ENCODE data around the gene LGALS3. TPM values are rescaled to one million over a fixed set of nuclear protein-coding genes. Genes with fewer than 3 reads are reported as not detected.

LGALS3 gene
- total and polyA plus RNA-seq, 3 donors from 2014 or later = 169 to 274 (median 224) TPM

DNA sequence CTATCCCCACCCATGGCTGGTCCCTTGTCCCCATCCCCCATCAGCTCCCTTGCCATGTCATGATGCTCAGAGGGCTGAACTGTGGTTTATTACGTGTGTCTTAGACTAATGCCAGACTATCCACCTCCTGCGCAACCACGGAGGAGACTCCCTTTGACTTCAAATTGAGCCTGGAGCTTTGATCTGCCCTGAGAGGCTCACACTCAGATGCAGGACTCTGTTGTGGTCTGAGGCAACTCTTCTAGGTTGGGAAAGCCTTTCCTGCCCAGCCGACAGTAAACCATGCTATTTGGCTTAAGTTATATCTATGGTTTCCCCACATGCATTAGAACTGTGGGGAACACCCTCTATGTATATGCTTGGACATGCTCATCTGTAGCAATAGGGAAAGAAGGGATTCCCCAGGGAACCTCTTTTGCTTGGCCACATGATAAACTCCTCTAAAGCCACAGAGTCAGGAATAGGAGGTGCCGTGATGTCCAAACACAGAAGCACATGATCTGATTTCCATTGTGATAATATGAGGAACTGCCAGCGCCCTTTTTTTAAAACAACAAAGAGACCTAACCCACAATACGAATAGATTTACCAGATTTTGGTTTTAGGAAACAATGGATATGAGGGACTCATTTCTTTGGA is 11.1 kb upstream of the LGALS3 start:
- Histone ChIP-seq H3K27me3 (no peaks in the 10 kb centered on the region), H3K27ac (peak overlapping the region; percentile 91 to 92), H3K36me3 (ENCODE audit: low read depth, missing control alignments) (no peaks in the 10 kb centered on the region), H3K4me3 (no peak overlapping the region), H3K4me1 (peaks cover 66% of the 10 kb centered on the region), H3K9me3 (no peaks in the 10 kb centered on the region)
- intact Hi-C loops (cut with DNase I; ENCODE audit: low total_unique reads) = no loop called here
- WGBS, 2 donors = 72 to 73% methylated on average over 6 to 7 of the region's 7 CpGs
- no peak for TF ChIP-seq POLR2A (IDR thresholded peaks at IDR 0.05)
- TF ChIP-seq, protein P1, sequence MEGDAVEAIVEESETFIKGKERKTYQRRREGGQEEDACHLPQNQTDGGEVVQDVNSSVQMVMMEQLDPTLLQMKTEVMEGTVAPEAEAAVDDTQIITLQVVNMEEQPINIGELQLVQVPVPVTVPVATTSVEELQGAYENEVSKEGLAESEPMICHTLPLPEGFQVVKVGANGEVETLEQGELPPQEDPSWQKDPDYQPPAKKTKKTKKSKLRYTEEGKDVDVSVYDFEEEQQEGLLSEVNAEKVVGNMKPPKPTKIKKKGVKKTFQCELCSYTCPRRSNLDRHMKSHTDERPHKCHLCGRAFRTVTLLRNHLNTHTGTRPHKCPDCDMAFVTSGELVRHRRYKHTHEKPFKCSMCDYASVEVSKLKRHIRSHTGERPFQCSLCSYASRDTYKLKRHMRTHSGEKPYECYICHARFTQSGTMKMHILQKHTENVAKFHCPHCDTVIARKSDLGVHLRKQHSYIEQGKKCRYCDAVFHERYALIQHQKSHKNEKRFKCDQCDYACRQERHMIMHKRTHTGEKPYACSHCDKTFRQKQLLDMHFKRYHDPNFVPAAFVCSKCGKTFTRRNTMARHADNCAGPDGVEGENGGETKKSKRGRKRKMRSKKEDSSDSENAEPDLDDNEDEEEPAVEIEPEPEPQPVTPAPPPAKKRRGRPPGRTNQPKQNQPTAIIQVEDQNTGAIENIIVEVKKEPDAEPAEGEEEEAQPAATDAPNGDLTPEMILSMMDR (IDR thresholded peaks at IDR 0.05) = no peak
- no peak for DNase-seq

DNA sequence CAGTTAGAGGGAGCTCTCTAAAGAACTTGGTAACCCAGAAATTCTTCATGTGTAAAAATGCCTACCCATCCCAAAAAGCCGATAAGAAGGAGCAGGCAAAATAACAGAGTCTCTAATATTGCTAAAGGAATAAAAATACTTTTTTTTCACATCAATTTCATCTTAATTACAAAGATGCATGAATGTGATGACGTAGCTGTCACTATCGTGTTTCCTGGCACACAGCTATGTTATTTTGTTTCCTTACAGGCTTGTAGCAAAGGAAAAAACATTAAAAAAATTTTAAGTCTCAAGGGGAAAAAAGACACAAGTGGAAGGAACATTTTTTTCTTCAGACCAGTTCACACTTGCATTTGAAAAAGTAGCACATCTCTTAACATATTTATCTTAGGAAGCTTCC is 10.3 kb upstream of the LGALS3 start:
- Histone ChIP-seq H3K4me3 (no peak overlapping the region), H3K9me3 (no peaks in the 10 kb centered on the region), H3K27ac (peak overlapping the region; percentile 91 to 92), H3K4me1 (peaks cover 70% of the 10 kb centered on the region), H3K36me3 (ENCODE audit: low read depth, missing control alignments) (no peaks in the 10 kb centered on the region), H3K27me3 (no peaks in the 10 kb centered on the region)
- DNase-seq = no peak
- TF ChIP-seq POLR2A (IDR thresholded peaks at IDR 0.05) = no peak
- TF ChIP-seq, protein P1 (IDR thresholded peaks at IDR 0.05) = no peak
- WGBS, 2 donors = 20 to 24% methylated on average over 3 of the region's 3 CpGs
- intact Hi-C loops (cut with DNase I; ENCODE audit: low total_unique reads) = no loop called here

DNA sequence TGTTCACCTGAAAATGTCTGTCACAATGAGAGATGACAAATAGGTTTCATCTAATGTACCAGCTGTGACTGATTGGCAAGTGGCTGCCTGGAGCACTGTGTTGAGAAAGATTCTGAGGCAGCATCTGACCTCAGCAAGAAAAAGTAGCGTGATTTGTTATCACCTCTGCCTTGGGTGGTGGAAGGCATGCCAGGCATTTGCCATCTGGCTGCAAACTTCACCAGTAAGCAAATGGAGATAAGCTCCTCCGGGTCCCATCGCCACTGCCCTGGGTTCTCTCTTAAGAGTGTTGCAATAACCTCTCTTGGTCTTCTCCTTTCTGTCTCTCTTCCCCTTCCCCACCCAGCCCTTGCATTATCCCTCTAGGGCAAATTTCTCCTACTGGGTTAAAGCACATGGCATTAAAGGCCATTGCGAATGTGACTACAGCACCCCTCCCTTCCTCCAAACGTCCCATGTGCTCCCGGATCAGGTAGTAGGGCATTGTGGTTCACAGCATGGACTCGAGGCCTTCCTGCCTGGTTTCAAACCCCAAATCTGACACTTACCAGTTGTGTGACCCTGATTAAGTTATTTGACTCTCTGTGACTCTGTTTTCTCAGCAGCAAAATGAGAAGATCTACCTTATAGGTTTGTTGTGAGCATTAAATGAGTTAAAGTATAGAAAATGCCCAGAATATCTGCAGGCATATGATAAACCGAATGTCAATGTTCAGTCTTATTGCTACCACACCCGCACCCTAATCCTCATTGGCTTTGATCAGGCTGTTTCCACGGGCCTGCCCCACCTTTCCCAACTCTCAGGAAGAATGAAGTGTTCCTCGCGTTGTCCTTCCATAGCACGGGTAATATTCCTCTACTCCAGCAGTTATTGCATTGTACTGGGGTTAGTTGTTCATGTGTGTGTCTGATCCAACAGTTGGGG is 8.2 kb upstream of the LGALS3 start:
- TF ChIP-seq POLR2A (IDR thresholded peaks at IDR 0.05) = no peak
- TF ChIP-seq, protein P1 (IDR thresholded peaks at IDR 0.05) = no peak
- Histone ChIP-seq H3K27ac (peak overlapping the region; percentile 91 to 92), H3K4me1 (peaks cover 70% of the 10 kb centered on the region), H3K9me3 (no peaks in the 10 kb centered on the region), H3K27me3 (no peaks in the 10 kb centered on the region), H3K36me3 (ENCODE audit: low read depth, missing control alignments) (no peaks in the 10 kb centered on the region), H3K4me3 (no peak overlapping the region)
- intact Hi-C loops (cut with DNase I; ENCODE audit: low total_unique reads) = no loop called here
- 86% methylated on average over 13 of the region's 13 CpGs for WGBS, 2 donors
- no peak for DNase-seq

DNA sequence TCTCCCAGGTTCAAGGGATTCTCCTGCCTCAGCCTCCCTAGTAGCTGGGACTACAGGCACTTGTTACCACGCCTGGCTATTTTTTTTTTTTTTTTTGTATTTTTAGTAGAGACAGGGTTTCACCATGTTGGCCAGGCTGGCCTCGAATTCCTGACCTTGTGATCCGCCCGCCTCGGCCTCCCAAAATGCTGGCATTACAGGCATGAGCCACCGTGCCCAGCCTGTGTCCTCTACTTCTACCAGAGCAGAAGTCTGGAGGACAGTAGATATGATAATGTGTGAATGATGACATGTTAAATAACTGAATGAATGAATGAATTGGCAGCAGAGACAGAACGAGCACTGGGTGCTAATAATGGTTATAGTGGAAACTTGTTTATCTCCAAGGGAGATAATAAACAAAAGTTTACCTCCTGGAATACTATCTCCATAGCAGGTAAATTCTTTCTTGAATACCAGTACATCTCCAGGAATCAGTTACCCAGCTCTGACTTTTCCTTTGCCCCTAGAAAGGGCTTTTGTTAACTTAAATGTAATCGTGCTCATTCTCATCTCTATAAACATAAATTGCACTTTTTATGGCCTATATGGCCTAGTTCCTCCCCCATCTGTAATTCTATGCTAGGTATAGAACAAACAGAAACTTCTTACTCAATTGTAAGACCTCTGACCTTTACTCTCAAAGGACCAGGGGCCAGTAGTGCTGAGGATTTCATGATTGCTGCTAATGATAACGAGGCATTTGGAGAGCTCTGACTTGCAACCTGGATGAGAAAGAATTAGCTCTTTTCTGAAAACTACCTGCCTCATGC is 7.2 kb upstream of the LGALS3 start:
- intact Hi-C loops (cut with DNase I; ENCODE audit: low total_unique reads) = no loop called here
- DNase-seq = no peak
- H3K27ac ChIP-seq = peak overlapping the region; percentile 15 to 92
- H3K4me3 ChIP-seq = no peak overlapping the region
- peaks cover 60% of the 10 kb centered on the region for H3K4me1 ChIP-seq
- H3K36me3 ChIP-seq (ENCODE audit: low read depth, missing control alignments) = no peaks in the 10 kb centered on the region
- TF ChIP-seq, protein P1 (IDR thresholded peaks at IDR 0.05) = no peak
- no peak for TF ChIP-seq POLR2A (IDR thresholded peaks at IDR 0.05)
- H3K27me3 ChIP-seq = no peaks in the 10 kb centered on the region
- 80 to 87% methylated on average over 9 of the region's 9 CpGs for WGBS, 2 donors
- H3K9me3 ChIP-seq = no peaks in the 10 kb centered on the region
